Erythroblast (primary cell): ENCODE measurements around the gene UCP1.
"Not testable (repeated sequence)": the region's sequence is repeated elsewhere in the genome, so short reads cannot be mapped to it uniquely, and the experiment has no call there.

Source experiments
- DNase-seq, 2 experiments: peaks; one replicate each; lab custom pipeline; 2025; lab: John Stamatoyannopoulos, UW
- GATA1 ChIP-seq: IDR thresholded peaks from 2 replicates; pipeline ENCODE4 v1.6.1; 2011; ENCODE audit warnings: low read depth, mild to moderate bottlenecking, control low read depth, low read length, moderate library complexity
- POLR2A ChIP-seq: IDR thresholded peaks from 2 replicates; pipeline ENCODE4 v1.6.1; 2011; ENCODE audit warnings: mild to moderate bottlenecking, low read length

Gene UCP1

DNA sequence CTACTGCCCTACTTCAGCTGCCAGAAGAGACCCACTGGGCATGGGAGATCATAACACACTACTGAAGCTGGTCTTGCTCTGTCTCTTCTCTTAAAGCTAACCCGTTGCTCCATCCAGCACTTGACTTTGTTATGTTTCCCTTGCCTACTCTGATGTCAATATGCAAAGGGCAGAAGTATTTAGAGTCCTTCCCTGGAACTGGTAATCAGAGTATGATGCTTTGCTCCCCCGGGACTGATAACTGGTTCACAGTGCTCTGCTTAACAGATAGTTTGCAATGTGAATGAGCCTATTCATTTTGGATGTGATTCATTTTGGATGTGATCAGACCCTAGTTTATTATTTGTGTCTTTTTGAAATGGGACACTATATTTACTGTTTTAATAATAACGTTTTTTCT lies 12.3 kb upstream of the UCP1 start:
- no peak for TF ChIP-seq POLR2A
- TF ChIP-seq GATA1, result no peak
- no peak for DNase-seq

DNA sequence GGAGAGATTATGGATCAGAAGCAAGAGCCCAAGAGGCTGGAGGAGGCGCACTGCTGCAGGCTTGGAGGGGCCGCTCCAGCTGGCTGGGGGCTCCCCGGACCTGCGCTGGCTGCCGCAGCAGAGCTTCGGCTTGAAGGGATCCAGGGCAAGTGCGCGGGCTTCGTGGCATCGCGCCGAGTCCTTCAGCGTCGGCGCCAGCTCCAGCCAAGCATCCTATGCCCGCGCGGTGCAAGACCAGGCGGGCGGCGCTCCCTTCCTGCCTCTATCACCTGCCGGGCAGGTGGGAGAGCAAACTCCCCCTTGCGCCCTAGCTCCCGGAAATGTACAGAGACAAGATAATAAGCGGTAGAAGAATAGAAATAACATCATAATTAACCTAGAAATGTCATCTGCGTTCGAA lies 10.5 kb upstream of the UCP1 start:
- no peak for TF ChIP-seq POLR2A
- TF ChIP-seq GATA1, result no peak
- DNase-seq, result no peak

DNA sequence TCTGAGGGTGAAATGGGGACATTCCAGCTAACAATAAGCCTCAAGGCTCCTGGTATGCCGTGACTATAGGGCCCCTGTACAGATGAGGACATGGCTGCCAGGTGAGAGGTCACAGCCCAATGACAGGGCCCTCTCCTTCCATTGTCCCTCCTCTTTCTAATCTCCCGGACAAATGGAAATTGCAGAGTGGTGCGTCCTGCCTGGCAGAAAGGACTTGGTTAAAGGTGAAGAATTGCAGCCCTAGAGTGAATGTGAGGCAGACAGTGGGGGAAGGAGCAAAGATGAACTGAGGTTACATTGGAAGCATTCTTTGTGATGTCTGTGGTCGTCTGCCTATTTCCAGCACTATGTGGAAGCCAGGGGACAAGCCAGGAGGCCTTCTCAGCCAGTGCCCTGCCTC lies 6.7 kb upstream of the UCP1 start:
- TF ChIP-seq GATA1 (no peak), POLR2A (no peak)
- no peak for DNase-seq

DNA sequence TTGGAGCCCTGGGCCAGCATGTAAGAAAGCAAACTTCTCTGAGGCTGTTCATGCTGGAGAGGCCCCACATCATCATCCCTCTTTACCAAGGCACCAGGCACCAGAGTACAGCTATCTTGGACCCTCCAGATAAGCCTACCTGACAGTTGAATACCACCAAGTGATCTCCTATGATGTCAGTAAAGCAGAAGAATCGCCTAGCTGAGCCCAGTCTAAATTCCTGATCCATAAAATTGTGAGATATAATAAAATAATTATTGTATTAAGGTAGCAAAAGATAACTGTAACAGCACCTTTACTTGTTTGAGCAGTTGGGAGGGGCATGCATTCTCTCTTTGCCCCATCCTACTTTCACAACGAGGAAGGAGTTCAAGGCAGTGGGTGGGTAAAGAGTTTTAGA lies 2.9 kb upstream of the UCP1 start:
- no peak for TF ChIP-seq GATA1
- no peak for DNase-seq

DNA sequence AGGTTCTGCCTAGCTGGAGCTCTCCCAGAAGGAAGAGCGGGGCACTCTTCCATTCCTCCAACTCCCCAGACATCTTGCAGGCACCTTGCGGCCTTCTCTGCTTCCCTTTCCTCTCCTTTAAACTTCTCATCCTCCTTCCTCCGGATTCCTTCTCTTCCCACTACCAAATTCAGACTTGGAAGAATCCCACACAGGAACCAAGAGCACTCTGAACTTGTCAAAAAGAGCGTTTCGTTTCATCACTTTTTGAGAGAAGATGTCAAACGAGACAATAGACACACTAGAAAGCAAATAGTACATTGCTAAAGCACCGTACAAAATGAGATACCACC lies 512 bp upstream of the UCP1 start:
- TF ChIP-seq POLR2A (no peak), GATA1 (no peak)
- DNase-seq, result no peak

DNA sequence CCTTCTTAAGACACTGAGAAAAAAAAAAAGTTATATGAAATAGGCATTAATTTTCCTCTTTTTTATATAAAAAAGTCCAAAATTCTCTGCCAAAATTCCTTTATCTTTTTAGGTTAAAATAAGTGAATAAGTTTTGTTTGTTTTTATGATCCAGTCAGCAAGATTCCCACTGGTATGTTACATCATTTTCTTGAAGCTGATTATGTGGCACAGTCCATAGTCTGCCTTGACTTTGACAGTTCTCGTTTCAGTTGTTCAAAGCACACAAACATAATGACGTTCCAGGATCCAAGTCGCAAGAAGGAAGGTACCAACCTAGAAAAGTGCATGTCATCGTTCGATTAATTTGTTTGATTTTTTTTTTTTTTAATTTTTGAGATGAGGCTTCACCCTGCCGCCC lies 9.1 kb downstream of the UCP1 start:
- no peak for DNase-seq
- no peak for TF ChIP-seq GATA1
- no peak for TF ChIP-seq POLR2A

DNA sequence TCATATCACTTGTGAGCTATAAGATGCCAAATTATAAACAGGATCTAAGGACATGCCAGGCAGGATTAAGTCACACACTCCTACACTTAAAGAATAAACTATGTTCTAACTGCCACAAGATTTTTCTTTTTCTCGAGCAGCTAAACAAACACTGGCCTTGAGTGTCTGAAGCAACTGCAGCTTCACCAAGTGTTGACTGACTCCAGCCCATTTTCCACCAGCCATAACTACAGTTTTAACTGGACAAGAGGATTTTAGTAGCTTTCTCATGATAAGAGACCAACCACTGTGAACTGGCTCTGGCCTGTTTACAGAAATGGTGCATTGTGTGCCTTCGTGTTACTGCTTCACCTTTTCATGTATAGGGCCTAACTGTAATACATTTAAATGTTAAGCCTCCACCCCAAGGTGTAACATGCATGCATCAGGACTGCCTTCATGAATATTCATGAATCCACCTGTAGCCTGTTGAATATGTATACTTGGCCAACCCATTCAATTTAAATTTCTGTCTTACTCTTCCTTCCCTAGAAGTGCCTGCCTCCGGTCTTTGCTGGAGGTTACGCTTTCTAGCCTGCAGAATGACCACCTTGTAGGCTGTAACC lies 10.8 kb downstream of the UCP1 start:
- no peak for TF ChIP-seq GATA1
- TF ChIP-seq POLR2A, result no peak
- no peak for DNase-seq

DNA sequence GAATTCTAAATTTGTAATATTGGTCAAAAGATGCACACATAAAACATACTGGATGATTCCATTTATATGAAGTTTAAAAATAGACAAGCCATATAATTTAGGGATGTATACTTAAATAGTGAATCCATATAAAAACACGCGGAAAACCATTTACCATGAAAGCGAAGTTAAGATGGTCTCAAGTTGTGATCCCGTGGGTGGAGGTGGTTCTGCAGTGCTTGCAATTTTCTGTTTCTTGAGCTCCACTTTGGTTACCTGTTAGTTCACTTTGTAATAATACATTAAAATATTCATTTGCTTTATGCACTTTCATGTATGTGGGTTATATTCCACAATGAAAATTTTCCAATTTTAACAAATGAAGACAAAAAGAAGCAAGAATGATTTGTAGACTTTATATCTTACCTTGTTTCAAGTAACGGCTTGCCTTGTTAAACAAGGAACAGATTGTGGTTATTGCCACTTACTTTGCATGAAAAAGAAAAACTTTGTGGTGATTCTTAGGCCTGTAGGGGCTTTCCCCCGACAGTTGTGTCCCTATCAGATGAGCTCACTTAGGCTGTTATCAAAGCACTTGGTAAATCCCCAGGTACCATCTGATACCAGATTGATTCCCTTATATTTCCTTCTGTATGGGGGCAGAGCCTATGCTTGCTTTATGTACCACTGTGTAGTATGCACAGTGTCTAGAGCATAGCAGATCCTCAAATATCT lies 12.2 kb downstream of the UCP1 start:
- no peak for TF ChIP-seq GATA1
- TF ChIP-seq POLR2A, result no peak
- no peak for DNase-seq

DNA sequence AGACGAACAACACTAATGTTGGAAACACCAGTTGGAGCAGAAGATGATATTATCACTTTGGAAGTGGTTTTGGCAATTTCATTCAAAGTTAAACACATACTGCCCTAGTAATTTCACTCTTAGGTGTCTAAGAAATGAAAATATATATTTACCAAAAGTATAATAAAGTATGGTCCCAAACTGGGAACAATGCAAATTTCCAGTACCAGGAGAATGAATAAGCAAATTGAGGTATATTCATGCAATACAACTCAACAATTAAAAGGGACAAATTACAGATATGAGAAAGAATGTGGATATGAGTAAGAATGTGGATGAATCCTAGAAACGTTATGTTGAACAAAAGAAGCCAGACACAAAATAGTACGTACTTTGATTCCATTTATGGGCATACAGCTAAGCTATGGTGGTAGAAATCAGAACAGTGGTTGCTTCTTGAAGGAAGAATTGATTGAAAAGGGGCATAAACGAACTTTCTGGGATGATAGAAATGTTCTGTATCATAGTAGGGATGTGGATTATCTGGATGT lies 34.7 kb downstream of the UCP1 start:
- TF ChIP-seq GATA1, result no peak
- no peak for TF ChIP-seq POLR2A
- no peak for DNase-seq

DNA sequence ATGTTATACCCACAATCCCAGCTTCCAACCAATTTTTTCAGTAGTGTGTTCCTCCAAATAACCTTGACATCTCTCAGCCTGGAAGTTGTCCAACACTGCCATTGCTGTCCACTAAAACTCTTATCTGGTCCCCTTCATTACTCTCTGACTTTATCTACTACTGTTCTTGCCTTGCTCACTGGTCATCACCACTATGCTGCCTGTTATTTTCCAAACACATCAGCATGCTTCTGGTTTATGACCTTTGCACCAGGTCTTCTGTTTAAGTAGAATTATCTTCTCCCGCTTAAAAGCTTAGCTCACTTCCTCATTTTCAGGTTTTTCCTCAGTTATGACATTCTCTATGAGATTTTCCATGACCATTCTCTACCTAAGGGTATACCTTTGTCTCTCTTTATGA lies 39.3 kb downstream of the UCP1 start:
- TF ChIP-seq POLR2A (no peak), GATA1 (no peak)
- DNase-seq, result peak; percentile 14 to 62

DNA sequence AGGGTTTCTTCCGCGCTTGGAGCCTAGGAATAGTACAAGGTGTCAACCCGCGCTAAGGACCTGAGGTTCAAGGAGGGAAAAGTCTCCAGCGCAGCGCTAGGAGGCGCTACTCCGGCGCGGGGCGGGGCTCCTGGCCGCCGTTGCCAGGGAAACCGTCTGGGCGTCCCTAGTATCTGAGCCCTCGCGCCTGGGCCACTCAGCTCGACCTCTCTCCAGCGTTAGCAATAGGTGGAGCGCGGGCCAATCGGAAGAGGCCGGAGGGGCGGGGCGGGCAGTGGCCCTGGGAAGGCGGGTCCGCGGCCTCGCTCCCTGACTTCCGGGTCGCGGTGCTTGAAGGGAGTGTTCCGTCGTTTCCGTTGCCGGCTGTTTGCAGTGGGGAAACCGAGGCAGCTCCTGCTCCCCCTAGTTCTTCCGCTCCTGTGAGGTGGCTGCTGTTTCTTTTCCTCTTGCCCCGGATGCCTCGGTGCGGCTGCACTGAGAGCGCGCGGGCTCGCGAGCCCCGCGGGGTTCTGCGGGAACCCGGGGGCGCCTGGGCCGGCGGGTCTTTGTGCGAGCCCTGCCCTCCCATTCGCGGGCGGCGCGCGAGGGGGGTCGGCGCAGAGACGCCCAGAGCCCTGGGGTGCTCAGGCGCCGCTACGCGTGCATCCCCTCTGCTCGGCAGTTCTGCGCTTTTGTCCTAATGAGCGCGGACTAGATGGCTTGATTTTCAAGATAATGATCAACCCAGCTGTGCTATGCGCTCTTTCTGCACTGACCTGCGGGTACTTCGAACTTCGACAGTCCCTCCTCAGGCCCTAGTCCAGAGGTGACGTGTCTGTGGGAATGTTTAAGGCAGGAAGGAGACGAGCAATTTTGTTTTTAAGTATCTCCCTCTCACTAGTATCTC lies 44.7 kb downstream of the UCP1 start, which contains the start of gene ELMOD2:
TSS of gene ELMOD2 (plus strand) at position 312 of the 886 bp plus-strand sequence. CDS start 1,261 bp downstream, outside the sequence.
- TF ChIP-seq GATA1, result no peak
- TF ChIP-seq POLR2A, result peak; percentile 81
- peak; percentile 98 for DNase-seq

DNA sequence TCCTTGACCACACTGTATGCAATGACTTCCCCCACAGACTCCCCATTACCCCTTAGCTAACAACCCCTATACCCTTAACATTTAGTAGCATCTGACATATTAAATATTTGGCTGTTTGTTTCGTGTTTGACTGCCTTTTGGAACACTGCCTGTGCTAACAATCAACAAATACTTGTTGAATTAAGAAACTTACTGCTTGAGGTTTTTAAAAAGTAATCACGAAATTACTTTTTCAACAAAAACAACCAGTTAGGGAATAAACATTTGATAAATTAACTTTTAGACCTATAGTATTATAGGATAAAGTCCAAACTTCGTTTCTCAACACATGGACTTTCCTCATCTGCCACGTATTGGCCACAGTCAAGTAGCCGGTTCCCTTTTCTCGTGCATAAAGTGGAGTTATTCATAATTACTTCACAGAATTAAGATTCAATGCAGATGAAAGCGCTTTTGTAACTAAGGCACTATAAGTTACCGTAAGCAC lies 45.3 kb downstream of the UCP1 start:
- no peak for TF ChIP-seq POLR2A
- no peak for TF ChIP-seq GATA1
- no peak for DNase-seq

DNA sequence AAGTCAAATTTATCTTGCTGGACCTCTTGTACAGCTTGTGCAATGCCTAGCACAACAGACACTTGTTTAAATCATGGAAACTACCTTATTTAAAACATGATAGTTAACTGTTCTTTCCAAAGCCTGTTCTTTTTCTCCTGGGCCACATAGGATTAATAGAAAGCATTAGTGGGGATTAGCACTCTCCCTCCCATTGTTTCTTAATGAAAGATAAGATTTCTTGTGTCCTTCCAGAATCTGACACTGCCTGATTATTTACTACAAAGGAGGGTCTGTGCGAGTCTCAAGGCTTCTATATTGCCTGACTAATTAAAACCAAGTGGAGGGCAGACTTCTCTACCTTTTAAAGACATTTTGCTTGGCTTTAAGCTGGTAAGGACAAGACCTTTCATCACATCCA lies 53.3 kb downstream of the UCP1 start:
- no peak for DNase-seq
- TF ChIP-seq GATA1 (no peak), POLR2A (no peak)

DNA sequence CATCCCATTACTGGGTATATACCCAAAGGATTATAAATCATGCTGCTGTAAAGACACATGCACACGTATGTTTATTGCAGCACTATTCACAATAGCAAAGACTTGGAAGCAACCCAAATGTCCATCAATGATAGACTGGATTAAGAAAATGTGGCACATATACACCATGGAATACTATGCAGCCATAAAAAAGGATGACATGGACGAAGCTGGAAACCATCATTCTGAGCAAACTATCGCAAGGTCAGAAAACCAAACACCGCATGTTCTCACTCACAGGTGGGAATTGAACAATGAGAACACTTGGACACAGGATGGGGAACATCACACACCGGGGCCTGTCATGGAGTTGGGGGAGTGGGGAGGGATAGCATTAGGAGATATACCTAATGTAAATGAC lies 55.0 kb downstream of the UCP1 start:
- not testable (repeated sequence) for DNase-seq
